Loucy (cell line): ENCODE measurements around the gene CEP131.

Experiments used
- H2AFZ ChIP-seq: fragments of 200-600 bp; sonication (generic); 2 replicates; pipeline ENCODE4 v1.6.0; 2016; ENCODE audit warnings: antibody characterized with exemption, mild to moderate bottlenecking, low read length, moderate library complexity
- H3F3A ChIP-seq: fragments of 200-600 bp; 2 replicates; pipeline ENCODE4 v1.6.0; 2016; ENCODE audit warnings: antibody characterized with exemption, low read depth, mild to moderate bottlenecking
- H3K27me3 ChIP-seq: fragments of 200-600 bp; sonication (generic); 2 replicates; pipeline ENCODE4 v1.6.1; 2014; ENCODE audit warnings: low read length, mild to moderate bottlenecking; ENCODE audit not compliant: insufficient read depth, poor library complexity, severe bottlenecking
- H3K36me3 ChIP-seq: fragments of 200-600 bp; sonication (generic); 2 replicates; pipeline ENCODE4 v1.6.1; 2016; ENCODE audit warnings: low read length; ENCODE audit not compliant: insufficient read depth
- H3K4me1 ChIP-seq: fragments of 200-600 bp; sonication (generic); 2 replicates; pipeline ENCODE4 v1.5.1; 2014; ENCODE audit warnings: low read length, mild to moderate bottlenecking; ENCODE audit not compliant: insufficient read depth, poor library complexity, severe bottlenecking
- H3K4me2 ChIP-seq: fragments of 200-600 bp; sonication (generic); 2 replicates; pipeline ENCODE4 v1.6.0; 2014; ENCODE audit warnings: antibody characterized with exemption, low read length, low read depth, mild to moderate bottlenecking; ENCODE audit not compliant: poor library complexity, severe bottlenecking
- H3K4me3 ChIP-seq: fragments of 200-600 bp; sonication (generic); 2 replicates; pipeline ENCODE4 v1.5.1; 2014; ENCODE audit warnings: low read length, mild to moderate bottlenecking, mixed read lengths; ENCODE audit not compliant: poor library complexity, severe bottlenecking
- H3K79me2 ChIP-seq: fragments of 200-600 bp; sonication (generic); 2 replicates; pipeline ENCODE4 v1.6.1; 2014; ENCODE audit warnings: low read length; ENCODE audit not compliant: insufficient read depth
- H3K9ac ChIP-seq: fragments of 200-600 bp; sonication (generic); 2 replicates; pipeline ENCODE4 v1.6.0; 2014; ENCODE audit warnings: mild to moderate bottlenecking, low read depth, low read length, moderate library complexity; ENCODE audit not compliant: poor library complexity, severe bottlenecking
- H3K9me2 ChIP-seq: fragments of 200-600 bp; sonication (generic); replicated peaks from 2 replicates; pipeline ENCODE4 v1.6.1; 2016; ENCODE audit warnings: low read depth, low read length, mixed read lengths
- H3K9me3 ChIP-seq: fragments of 200-600 bp; sonication (generic); 2 replicates; pipeline ENCODE4 v1.6.1; 2014; ENCODE audit warnings: mild to moderate bottlenecking, antibody characterized with exemption, low read length, low read depth; ENCODE audit not compliant: insufficient read depth
- H4K20me1 ChIP-seq: fragments of 200-600 bp; sonication (generic); 2 replicates; pipeline ENCODE4 v1.6.0; 2014; ENCODE audit warnings: antibody characterized with exemption, low read length, mild to moderate bottlenecking; ENCODE audit not compliant: insufficient read depth, poor library complexity, severe bottlenecking
- CTCF ChIP-seq: fragments of 200-600 bp; sonication (generic); conservative IDR thresholded peaks from 2 replicates; pipeline ENCODE4 v1.5.1; 2014; ENCODE audit warnings: mild to moderate bottlenecking, antibody characterized with exemption, low read length
- EZH2phosphoT487 ChIP-seq: fragments of 200-600 bp; IDR thresholded peaks from 2 replicates; pipeline ENCODE4 v1.6.1; 2018; ENCODE audit warnings: antibody characterized with exemption, mild to moderate bottlenecking, moderate library complexity, borderline replicate concordance

The CEP131 gene

GRCh38 chr17:81176666-81177065 is 46.1 kb downstream of the CEP131 start:
- Histone ChIP-seq H3K36me3 (no peaks in the 10 kb centered on the region), H3K4me2 (no peak overlapping the region), H3F3A (no peaks in the 10 kb centered on the region), H3K4me1 (no peaks in the 10 kb centered on the region), H4K20me1 (no peaks in the 10 kb centered on the region), H3K79me2 (no peaks in the 10 kb centered on the region), H3K27me3 (no peaks in the 10 kb centered on the region), H3K9ac (no peak overlapping the region), H2AFZ (no peak overlapping the region), H3K9me2 (no peaks in the 10 kb centered on the region), H3K4me3 (no peak overlapping the region), H3K9me3 (no peaks in the 10 kb centered on the region)
- TF ChIP-seq EZH2phosphoT487 = no peak
- no peak for TF ChIP-seq CTCF

GRCh38 chr17:81173762-81174155 is 49.0 kb downstream of the CEP131 start:
- Histone ChIP-seq H3K9me3 (no peaks in the 10 kb centered on the region), H3K79me2 (no peaks in the 10 kb centered on the region), H3K36me3 (no peaks in the 10 kb centered on the region), H3F3A (no peaks in the 10 kb centered on the region), H2AFZ (no peak overlapping the region), H3K9me2 (no peaks in the 10 kb centered on the region), H3K4me1 (no peaks in the 10 kb centered on the region), H3K4me2 (no peak overlapping the region), H4K20me1 (no peaks in the 10 kb centered on the region), H3K4me3 (no peak overlapping the region), H3K9ac (no peak overlapping the region), H3K27me3 (no peaks in the 10 kb centered on the region)
- TF ChIP-seq EZH2phosphoT487 = no peak
- TF ChIP-seq CTCF = no peak

DNA sequence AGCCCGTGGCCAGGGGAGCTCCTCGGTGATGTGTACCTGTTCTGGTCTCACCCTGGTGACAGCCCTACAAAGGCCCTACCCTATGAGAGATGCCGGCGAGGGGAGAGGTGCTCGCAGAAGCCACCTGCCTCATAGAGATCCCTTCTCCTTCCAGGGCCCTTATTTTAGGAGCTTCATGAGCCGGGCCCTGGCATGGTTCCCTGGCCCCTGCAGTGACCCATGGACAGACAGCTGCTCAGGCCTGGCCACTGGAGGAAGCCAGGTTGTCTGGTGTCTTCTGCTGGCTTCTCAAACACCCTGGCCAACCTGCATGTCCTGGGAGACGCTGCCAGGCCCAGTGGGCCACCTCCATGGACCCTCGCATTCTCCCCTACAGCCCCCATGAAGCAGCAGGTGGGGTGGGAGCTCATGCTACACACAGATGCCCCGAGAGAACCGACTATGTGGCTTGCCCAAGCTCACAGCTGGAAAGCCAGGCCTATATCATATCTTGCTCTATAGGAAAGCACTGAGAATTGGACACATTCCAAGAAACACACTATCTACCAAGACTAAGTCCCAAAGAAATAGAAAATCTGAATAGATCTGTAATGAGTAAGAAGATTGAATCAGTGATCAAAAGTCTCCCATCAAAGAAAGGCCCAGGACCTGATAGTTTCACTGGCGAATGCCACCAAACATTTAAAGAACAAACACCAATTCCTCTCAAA is 49.6 kb downstream of the CEP131 start:
- no peaks in the 10 kb centered on the region for H3F3A ChIP-seq
- H3K27me3 ChIP-seq = no peaks in the 10 kb centered on the region
- no peaks in the 10 kb centered on the region for H3K9me2 ChIP-seq
- no peak overlapping the region for H2AFZ ChIP-seq
- TF ChIP-seq CTCF = no peak
- H3K79me2 ChIP-seq = no peaks in the 10 kb centered on the region
- H3K4me2 ChIP-seq = no peak overlapping the region
- H3K36me3 ChIP-seq = no peaks in the 10 kb centered on the region
- no peaks in the 10 kb centered on the region for H4K20me1 ChIP-seq
- no peaks in the 10 kb centered on the region for H3K4me1 ChIP-seq
- H3K9me3 ChIP-seq = no peaks in the 10 kb centered on the region
- H3K4me3 ChIP-seq = no peak overlapping the region
- no peak overlapping the region for H3K9ac ChIP-seq
